HCT116 (cell line): Measurements from ENCODE around the gene PTPN9. TPM values are rescaled to one million over a fixed set of nuclear protein-coding genes. Genes with fewer than 3 reads are reported as not detected.

Experiments
- ATAC-seq: fragments of 200-7000 bp; cut with Tn5 transposase; 2 replicates; pipeline ENCODE4 v1.9.1; 2020; ENCODE audit warnings: mild to moderate bottlenecking, moderate library complexity
- BruUV-seq: library from RNA; stranded (reverse); fragments of 400-500 nt; replicated peaks from 2 replicates; lab custom pipeline; 2021; lab: Mats Ljungman, UMichigan
- CTCF ChIA-PET: fragments of 300-600 bp; sonication (Branson Sonifier 250); formaldehyde crosslinking; loops from one replicate; lab custom pipeline; 2021; ENCODE audit warnings: antibody characterized with exemption; lab: Charles Lee
- POLR2A ChIA-PET: fragments of 300-600, 350-600 bp; sonication (Branson Sonifier 250); formaldehyde crosslinking; loops from one replicate; lab custom pipeline; 2021; ENCODE audit warnings: antibody characterized with exemption; lab: Charles Lee
- RAD21 ChIA-PET, 2 experiments: fragments of 300-600 bp; sonication (Branson Sonifier 250); formaldehyde crosslinking; loops; one replicate each; lab custom pipeline; 2023; ENCODE audit warnings: low total read pairs in 2 of 2; ENCODE audit not compliant: uncharacterized antibody in 2 of 2, unreplicated experiment in 2 of 2, low non-redundant PET in 1 of 2; lab: Charles Lee
- DNase-seq: peaks from one replicate; pipeline ENCODE4 v3.0.0-alpha.2; 2010; ENCODE audit warnings: low read depth, low spot score
- H2AFZ ChIP-seq: fragments of 200-600 bp; shearing (Covaris generic), sonication (generic); 2 replicates; pipeline ENCODE4 v1.6.1; 2017; ENCODE audit warnings: low read depth, mixed run types, mixed read lengths, antibody characterized with exemption, low read length; ENCODE audit not compliant: poor library complexity, severe bottlenecking
- H3K27ac ChIP-seq: 2 replicates; pipeline ENCODE4 v1.5.1; 2012; ENCODE audit warnings: low read depth, low read length
- H3K27me3 ChIP-seq: fragments of 200-600 bp; sonication (generic); 2 replicates; pipeline ENCODE4 v1.6.1; 2016; ENCODE audit warnings: mixed run types, low read length, mixed read lengths; ENCODE audit not compliant: insufficient read depth
- H3K36me3 ChIP-seq, 2 experiments: fragments of 200-500 bp in 1 of 2; fragments of 200-600 bp in 1 of 2; sonication (Bioruptor generic) in 1 of 2; sonication (generic) in 1 of 2; 2 replicates each; pipeline versions ENCODE4 v1.5.1 to v1.6.1; 2014 to 2016; ENCODE audit warnings: low read length in 2 of 2, inconsistent platforms in 1 of 2, mixed read lengths in 1 of 2, mixed run types in 1 of 2; ENCODE audit not compliant: insufficient read depth in 2 of 2, control insufficient read depth in 1 of 2
- H3K4me1 ChIP-seq, 2 experiments: fragments of 200-600 bp in 1 of 2; sonication (generic) in 1 of 2; 2 replicates each; pipeline versions ENCODE4 v1.5.1 to v1.6.1; 2012 to 2017; ENCODE audit warnings: low read length in 2 of 2, inconsistent platforms in 1 of 2, mild to moderate bottlenecking in 1 of 2, mixed read lengths in 1 of 2, mixed run types in 1 of 2, moderate library complexity in 1 of 2; ENCODE audit not compliant: insufficient read depth in 2 of 2, control insufficient read depth in 1 of 2
- H3K4me2 ChIP-seq: fragments of 200-600 bp; sonication (generic); 2 replicates; pipeline ENCODE4 v1.6.1; 2017; ENCODE audit warnings: mixed run types, low read length, mixed read lengths
- H3K4me3 ChIP-seq, 2 experiments: fragments of 200-600 bp in 1 of 2; sonication (generic) in 1 of 2; replicated peaks in 1 of 2; 2 replicates each; pipeline ENCODE4 v1.5.1; 2011 to 2016; ENCODE audit warnings: low read length in 2 of 2, control low read depth in 1 of 2, low read depth in 1 of 2, mild to moderate bottlenecking in 1 of 2, mixed read lengths in 1 of 2, mixed run types in 1 of 2
- H3K79me2 ChIP-seq: fragments of 200-600 bp; sonication (generic); 2 replicates; pipeline ENCODE4 v1.6.1; 2017; ENCODE audit warnings: mild to moderate bottlenecking, mixed run types, low read length, moderate library complexity, mixed read lengths; ENCODE audit not compliant: insufficient read depth
- H3K9ac ChIP-seq: fragments of 200-600 bp; sonication (generic); 2 replicates; pipeline ENCODE4 v1.6.1; 2016; ENCODE audit warnings: low read length, mixed read lengths
- H3K9me2 ChIP-seq: fragments of 200-600 bp; sonication (generic), shearing (Covaris generic); 2 replicates; pipeline ENCODE4 v1.6.1; 2017; ENCODE audit warnings: mixed run types, mild to moderate bottlenecking, moderate library complexity; ENCODE audit not compliant: insufficient read depth
- H3K9me3 ChIP-seq, 2 experiments: fragments of 200-500 bp in 1 of 2; fragments of 200-600 bp in 1 of 2; sonication (Bioruptor generic) in 1 of 2; sonication (generic) in 1 of 2; 2 replicates each; pipeline ENCODE4 v1.6.1; 2014 to 2017; ENCODE audit warnings: low read length in 2 of 2, mixed read lengths in 2 of 2, inconsistent platforms in 1 of 2, low read depth in 1 of 2, mild to moderate bottlenecking in 1 of 2, mixed run types in 1 of 2, moderate library complexity in 1 of 2; ENCODE audit not compliant: control insufficient read depth in 1 of 2, insufficient read depth in 1 of 2
- H4K20me1 ChIP-seq: fragments of 200-600 bp; sonication (generic), shearing (Covaris generic); 2 replicates; pipeline ENCODE4 v1.6.1; 2017; ENCODE audit warnings: mixed run types, mild to moderate bottlenecking, moderate library complexity; ENCODE audit not compliant: insufficient read depth
- ATF3 ChIP-seq: IDR thresholded peaks from 2 replicates; pipeline ENCODE4 v1.6.1; 2012
- CBX3 ChIP-seq: IDR thresholded peaks from 2 replicates; pipeline ENCODE4 v1.6.1; 2012; ENCODE audit warnings: low read depth
- CEBPB ChIP-seq: IDR thresholded peaks from 2 replicates; pipeline ENCODE4 v1.6.1; 2012; ENCODE audit warnings: low read depth
- ELF1 ChIP-seq: IDR thresholded peaks from 2 replicates; pipeline ENCODE4 v1.6.1; 2012; ENCODE audit warnings: low read depth, borderline replicate concordance
- EZH2 ChIP-seq: fragments of 200-600 bp; sonication (generic); IDR thresholded peaks from 2 replicates; pipeline ENCODE4 v1.6.1; 2017; ENCODE audit warnings: antibody characterized with exemption, mixed run types
- EZH2phosphoT487 ChIP-seq: fragments of 200-600 bp; IDR thresholded peaks from 2 replicates; pipeline ENCODE4 v1.6.1; 2018; ENCODE audit warnings: antibody characterized with exemption, borderline replicate concordance
- FOSL1 ChIP-seq: IDR thresholded peaks from 2 replicates; pipeline ENCODE4 v1.6.1; 2012; ENCODE audit warnings: low read depth
- MAX ChIP-seq: IDR thresholded peaks from 2 replicates; pipeline ENCODE4 v1.6.1; 2012
- POLR2AphosphoS5 ChIP-seq: IDR thresholded peaks from 2 replicates; pipeline ENCODE4 v1.6.1; 2011; ENCODE audit warnings: mild to moderate bottlenecking, low read depth, low read length, moderate library complexity
- RAD21 ChIP-seq: IDR thresholded peaks from 2 replicates; pipeline ENCODE4 v1.6.1; 2012; ENCODE audit warnings: low read depth, mild to moderate bottlenecking
- SIN3A ChIP-seq: IDR thresholded peaks from 2 replicates; pipeline ENCODE4 v1.6.1; 2012; ENCODE audit warnings: low read depth
- SP1 ChIP-seq: IDR thresholded peaks from 2 replicates; pipeline ENCODE4 v1.6.1; 2012; ENCODE audit warnings: low read depth
- SRF ChIP-seq: IDR thresholded peaks from 2 replicates; pipeline ENCODE4 v1.6.1; 2012; ENCODE audit warnings: low read depth
- TCF7L2 ChIP-seq: IDR thresholded peaks from 2 replicates; pipeline ENCODE4 v1.7.0; 2011; ENCODE audit warnings: borderline replicate concordance, inconsistent platforms; ENCODE audit not compliant: insufficient read depth, insufficient read length; ENCODE audit errors: extremely low read depth
- ZBTB33 ChIP-seq: IDR thresholded peaks from 2 replicates; pipeline ENCODE4 v1.6.1; 2011; ENCODE audit warnings: mild to moderate bottlenecking, low read length, moderate library complexity; ENCODE audit not compliant: insufficient replicate concordance; ENCODE audit errors: extremely low read depth
- ZFX ChIP-seq: fragments of 450-650 bp; IDR thresholded peaks from 2 replicates; pipeline ENCODE4 v1.6.1; 2017
- intact Hi-C: fragments of 100-400 bp; cut with micrococcal nuclease; formaldehyde crosslinking; loops from 2 replicates; pipeline ENCODE4 v1.10.0; 2022
- total RNA-seq: library from RNA; stranded (reverse); gene quantifications from one replicate; pipeline ENCODE4 v1.2.1, GENCODE V29; 2021; ENCODE audit not compliant: unreplicated experiment

PTPN9 gene
- total RNA-seq, 1 experiment from 2014 or later, result 21.1 TPM

GRCh38 chr15:75551091-75551490 is 28.0 kb downstream of the PTPN9 start:
- H3K36me3 ChIP-seq, result no peaks in the 10 kb centered on the region
- no peaks in the 10 kb centered on the region for H3K27me3 ChIP-seq
- no peak for ATAC-seq
- no peak overlapping the region for H3K27ac ChIP-seq
- no peak overlapping the region for H2AFZ ChIP-seq
- POLR2A ChIA-PET, result no interaction called here
- H3K9me2 ChIP-seq, result no peaks in the 10 kb centered on the region
- no peak overlapping the region for H3K4me2 ChIP-seq
- peaks cover 0 to 3% of the 10 kb centered on the region in 2 experiments; a peak in 1 of 4 replicates for H3K4me1 ChIP-seq
- RAD21 ChIA-PET, result no interaction called here
- DNase-seq, result no peak
- no peak overlapping the region for H3K4me3 ChIP-seq
- H4K20me1 ChIP-seq, result no peaks in the 10 kb centered on the region
- no peak overlapping the region for H3K9ac ChIP-seq
- CTCF ChIA-PET, result no interaction called here
- no peak for TF ChIP-seq CEBPB
- no peak for TF ChIP-seq ZFX
- TF ChIP-seq ELF1, result no peak
- TF ChIP-seq TCF7L2, result no peak
- no peak for TF ChIP-seq POLR2AphosphoS5
- TF ChIP-seq MAX, result no peak
- no peak for TF ChIP-seq SRF
- TF ChIP-seq EZH2phosphoT487, result no peak
- H3K9me3 ChIP-seq, result no peaks in the 10 kb centered on the region
- H3K79me2 ChIP-seq, result peaks cover 13% of the 10 kb centered on the region; the same call in 1 of the 2 replicates
- BruUV-seq, result no TSS peak
- intact Hi-C loops, result no loop called here

GRCh38 chr15:75545064-75545463 is 34.1 kb downstream of the PTPN9 start:
- DNase-seq, result no peak
- CTCF ChIA-PET, result no interaction called here
- Histone ChIP-seq H4K20me1 (no peaks in the 10 kb centered on the region), H3K27ac (no peak overlapping the region), H3K9me3 (no peaks in the 10 kb centered on the region), H3K4me3 (no peak overlapping the region), H3K27me3 (no peaks in the 10 kb centered on the region), H3K4me2 (no peak overlapping the region), H3K79me2 (peaks cover 25% of the 10 kb centered on the region), H3K36me3 (no peaks in the 10 kb centered on the region), H3K9me2 (no peaks in the 10 kb centered on the region), H2AFZ (no peak overlapping the region), H3K9ac (no peak overlapping the region), H3K4me1 (peaks cover 0 to 6% of the 10 kb centered on the region in 2 experiments; a peak in 2 of 4 replicates)
- intact Hi-C loops, result no loop called here
- no TSS peak for BruUV-seq
- no peak for ATAC-seq
- RAD21 ChIA-PET, result no interaction called here
- POLR2A ChIA-PET, result no interaction called here
- TF ChIP-seq ZFX, result no peak
- TF ChIP-seq SP1, result no peak
- TF ChIP-seq CBX3, result no peak
- TF ChIP-seq ATF3, result no peak
- TF ChIP-seq ELF1, result no peak
- TF ChIP-seq SRF, result no peak
- no peak for TF ChIP-seq EZH2
- no peak for TF ChIP-seq FOSL1
- no peak for TF ChIP-seq SIN3A
- no peak for TF ChIP-seq EZH2phosphoT487
- no peak for TF ChIP-seq ZBTB33
- no peak for TF ChIP-seq TCF7L2
- TF ChIP-seq RAD21, result no peak
- TF ChIP-seq MAX, result no peak
